NAMALWA (cell line): ENCODE results near the gene LGALS3BP.
A peak's percentile ranks its signal among the peaks of the same experiment; 100 is the strongest.

Source experiments
- DNase-seq: peaks from one replicate; pipeline ENCODE4 v3.0.0-alpha.2; 2015; ENCODE audit warnings: low spot score

LGALS3BP gene

DNA sequence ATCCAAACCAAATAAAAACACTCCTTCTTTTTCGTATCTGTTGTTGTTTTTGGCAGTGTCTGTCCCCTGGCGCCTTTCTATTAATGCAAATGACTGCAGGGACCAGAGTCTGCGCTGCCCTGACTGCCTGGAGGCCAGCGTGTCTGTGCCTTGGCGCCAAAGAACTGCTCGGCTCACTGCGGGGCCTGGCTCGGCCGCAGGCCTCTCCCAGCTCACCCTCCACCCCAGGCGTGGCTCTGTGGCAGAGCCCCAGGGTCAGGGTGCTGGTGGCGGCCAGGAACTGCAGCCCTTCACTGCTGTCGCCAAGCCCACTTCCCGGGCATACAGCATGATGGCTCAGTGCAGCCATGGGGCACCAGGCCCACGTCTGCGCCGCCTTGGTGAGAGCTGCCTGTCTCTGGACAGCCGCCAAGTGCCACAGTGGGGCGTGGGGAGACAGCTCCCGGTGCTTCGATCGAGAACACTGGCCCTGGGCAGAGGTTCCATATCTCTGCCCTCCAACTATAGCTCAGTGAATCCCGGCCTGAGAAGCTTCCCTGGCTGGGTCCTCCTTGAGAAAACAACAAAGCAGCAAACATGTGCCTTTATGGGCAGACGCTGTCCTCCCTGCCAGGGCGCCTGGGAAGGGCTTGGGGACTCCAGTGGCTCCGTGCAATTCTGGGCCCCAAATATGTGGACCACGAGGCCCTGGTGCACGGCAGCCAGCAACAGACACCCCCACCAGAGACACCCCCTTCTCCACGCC, 18.8 kb upstream of the LGALS3BP start:
- DNase-seq = no peak

DNA sequence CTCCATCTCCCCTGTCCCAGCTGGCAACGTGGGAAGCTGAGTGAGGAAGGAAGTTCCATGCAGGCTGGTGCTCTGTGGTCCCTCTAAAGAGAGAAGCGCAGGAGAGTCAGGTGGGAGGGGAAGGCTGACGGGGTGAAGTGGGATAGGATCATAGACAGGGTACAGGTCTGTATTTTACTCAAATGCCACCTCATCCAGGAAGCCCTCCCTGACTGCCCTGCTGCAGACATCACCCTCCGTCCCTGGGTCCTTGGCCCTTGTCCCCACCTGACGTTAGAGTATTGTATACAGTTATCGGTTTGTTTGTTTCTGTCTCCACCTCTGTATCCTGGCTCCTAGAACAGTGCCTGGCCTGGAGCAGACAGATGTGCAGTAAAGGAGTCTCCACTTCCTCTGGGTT, 18.2 kb upstream of the LGALS3BP start:
- DNase-seq = no peak

DNA sequence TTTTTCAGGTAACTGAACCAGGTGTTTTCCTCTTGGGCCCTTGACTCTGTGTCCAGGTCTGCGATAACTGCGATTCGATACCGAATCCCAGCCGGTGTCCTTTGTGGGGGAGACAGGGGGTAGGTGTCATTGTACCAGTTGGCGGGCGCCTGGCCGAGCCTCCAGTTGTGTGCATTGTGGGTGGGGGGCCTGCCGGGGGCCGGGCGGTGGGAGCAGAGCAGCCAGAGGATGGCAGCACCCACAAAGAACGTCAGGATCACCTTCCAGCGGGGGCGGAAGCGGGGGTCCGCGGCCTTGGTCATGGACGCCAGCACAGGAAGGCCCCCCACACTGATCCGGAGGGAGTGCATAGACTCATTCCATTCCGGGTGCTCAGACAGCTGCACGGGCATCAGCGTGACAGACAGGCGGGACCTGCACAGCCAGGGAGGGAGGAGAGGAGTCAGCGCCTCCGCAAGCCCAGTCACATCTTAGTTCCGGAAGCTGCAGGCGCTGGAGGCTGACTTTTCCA, 17.6 kb upstream of the LGALS3BP start:
- no peak for DNase-seq

DNA sequence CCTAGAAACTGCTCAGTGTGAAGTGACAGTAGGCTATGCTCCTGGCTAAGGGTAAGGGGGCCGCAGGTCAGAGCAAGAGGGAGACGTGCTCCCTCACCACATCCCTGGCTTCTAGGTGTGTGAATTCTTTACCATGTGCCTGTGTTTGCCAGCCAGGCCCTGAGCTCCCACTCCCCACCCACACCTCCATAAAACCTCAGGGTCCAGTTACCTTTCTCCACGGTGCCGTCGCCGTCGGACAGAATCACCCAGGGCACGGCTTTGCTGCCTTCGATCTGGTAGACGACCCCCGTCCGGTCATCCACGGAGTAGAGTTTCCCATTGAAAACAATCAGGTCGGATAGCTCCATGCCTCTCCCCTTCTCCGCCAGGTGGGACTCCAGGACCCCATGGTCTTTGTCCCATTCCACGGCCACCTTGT, 17.1 kb upstream of the LGALS3BP start:
- DNase-seq = no peak

DNA sequence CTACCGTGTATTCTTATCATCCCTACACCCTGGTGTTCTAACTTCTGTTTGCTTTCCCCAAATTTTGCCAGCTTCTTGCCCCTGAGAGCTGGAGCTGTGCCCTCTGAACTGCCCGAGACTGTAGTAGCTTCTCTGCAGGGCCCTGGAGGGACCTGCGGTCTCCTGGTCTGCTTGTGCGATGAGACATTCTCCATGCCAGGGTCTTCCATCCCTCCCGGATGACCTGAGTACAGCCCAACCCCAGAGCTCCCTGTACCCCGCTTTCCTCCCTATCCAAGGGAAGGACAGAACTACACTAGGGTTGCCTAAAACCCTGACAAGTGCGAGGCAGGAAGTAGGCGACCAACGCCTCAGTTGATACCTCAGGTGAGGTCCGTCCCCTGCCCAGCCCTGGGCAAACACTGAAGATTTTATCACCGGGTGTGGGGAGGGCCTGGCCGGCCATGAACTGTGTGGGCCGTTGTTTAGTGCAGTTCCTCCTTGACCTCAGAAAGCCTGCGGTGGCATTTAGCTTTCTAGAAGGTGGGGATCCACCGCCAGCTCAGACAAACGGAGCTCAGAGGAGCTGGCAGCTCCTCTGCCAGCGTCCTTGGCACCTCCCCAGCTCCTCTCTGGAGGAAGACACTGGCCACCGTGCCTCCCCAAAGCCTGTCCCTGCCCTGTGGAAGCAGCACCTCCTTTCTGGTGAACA, 16.2 kb upstream of the LGALS3BP start:
- DNase-seq = no peak

DNA sequence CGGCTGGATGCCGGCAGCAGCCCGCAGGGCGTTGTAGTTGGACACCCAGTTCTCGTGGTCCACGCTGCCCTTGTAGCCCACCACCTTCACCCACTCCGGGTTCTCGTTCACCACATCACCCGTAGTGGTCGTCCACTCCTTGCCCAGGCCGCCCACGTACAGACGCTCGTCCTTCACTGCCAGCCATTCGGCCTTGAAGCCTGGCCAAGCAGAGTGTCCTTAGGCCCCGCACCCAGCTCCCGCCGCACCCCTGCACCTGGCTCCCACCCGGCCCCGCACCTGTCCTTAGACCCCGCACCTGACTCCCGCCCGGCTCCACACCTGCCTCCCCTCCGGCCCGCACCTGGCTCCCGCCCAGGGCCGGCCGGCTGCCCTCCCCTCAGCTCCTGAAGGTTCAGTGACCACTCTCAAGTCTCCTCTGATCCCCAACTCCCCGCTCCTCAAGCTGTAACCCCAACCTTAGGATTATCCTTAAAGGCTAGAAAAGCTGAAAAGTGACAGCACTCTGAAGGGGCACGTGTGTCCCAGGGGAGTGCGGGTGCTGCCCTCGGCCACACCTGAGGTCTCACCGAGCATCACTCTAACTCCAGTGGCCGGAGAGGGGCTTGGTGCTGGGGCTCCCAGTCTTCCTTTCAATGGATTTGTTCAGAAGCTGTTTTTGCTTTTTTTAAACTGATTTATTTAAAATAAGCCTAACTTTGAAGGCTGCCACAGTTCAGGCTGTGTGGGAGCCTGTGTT, 15.5 kb upstream of the LGALS3BP start:
- no peak for DNase-seq

DNA sequence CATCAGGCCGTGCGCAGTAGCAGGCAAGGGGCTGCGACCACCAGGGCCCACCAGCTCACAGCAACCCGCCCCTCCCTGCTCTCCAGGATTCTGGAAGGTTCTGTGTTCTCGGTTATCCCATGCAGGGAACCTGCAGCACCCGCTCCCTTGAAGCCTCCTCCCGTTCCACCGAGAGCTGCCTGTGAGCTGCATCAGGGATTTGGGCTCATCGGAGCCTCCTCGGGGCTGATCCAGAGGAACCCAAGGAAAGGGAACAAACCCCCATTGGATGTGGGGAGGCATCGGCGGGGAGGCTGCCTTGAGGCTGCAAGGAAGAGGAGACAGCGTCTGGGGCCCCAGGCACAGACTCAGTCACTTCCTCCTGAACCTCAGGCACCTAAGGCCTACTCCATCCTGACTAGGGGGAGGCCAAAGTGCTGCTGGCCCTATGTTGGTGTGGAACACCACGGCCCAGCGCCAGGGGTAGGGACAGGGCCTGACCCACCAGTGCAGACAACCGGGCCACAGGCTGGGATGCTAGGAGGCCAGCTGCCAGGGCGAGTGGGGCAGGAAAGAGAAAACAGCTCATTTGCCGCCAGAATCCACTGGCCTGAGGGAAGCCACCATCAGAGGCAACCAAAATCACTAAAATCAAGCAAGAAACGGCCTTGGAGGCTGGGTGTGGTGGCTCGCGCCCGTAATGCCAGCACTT, 14.4 kb upstream of the LGALS3BP start:
- DNase-seq = no peak

DNA sequence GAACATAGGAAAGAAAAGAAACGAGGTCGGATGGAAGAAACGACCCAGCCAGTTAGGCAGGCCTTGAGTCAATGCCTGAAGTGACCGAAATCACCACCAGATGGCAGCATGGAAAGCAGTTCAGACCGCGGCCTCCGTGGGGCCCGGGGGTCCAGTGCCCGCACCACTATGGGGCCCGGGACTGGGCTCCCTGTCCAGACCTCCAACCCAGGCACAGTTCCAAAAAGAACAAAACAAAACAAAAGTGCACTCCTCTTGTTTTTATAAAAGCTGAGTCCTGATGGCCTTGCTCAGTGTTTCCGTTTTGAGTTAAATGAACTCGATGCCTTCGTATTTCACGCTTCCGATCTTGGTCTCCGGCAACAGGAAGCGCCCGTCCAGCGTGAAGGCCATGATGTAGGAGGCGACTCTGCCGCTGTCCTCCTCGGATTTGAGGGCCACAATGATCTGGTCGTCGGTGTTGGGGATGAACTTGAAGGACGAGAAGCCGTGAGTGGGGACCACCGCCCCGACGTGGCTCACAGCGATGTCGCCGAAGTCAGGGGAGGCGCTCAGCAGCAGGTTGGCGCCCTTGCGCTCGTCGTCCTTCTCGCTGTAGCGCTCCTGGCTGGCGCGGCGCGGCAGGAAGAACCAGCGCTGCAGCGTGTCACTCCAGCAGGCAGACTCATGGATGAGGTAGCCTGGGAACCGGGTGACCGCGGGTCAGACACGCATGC, 13.7 kb upstream of the LGALS3BP start:
- peak; percentile 63 for DNase-seq

DNA sequence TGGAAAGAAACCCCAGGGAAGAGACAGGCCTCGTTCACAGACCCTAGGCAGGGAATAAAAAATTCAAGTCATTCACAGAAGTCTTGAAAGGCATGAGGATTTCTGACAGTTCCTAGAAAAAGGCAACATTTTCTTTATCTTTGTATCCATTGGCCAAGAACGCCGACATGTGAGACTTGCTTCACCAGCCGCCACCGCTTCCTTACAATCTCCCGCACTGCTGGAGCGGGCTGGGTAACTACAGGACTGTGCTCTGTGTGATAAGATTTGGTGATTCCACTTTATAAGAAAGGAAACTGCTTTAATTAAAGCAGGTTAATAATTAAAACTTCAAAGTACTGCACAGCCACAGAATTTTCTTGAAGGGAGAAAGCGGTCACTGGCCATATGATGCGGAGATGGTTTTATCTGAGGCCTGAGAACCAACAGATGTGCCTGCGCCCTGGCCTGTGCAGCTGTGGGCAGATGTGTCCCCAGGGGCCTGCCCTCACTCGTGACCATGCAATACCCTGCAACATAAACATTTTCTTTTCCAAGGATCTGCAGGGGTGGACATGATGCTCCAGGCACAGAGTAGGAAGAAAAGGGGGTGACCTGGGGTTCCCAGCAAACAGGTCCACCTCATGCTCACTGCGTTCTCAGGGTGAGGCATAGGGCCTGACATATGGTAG, 13.0 kb upstream of the LGALS3BP start:
- DNase-seq = no peak

DNA sequence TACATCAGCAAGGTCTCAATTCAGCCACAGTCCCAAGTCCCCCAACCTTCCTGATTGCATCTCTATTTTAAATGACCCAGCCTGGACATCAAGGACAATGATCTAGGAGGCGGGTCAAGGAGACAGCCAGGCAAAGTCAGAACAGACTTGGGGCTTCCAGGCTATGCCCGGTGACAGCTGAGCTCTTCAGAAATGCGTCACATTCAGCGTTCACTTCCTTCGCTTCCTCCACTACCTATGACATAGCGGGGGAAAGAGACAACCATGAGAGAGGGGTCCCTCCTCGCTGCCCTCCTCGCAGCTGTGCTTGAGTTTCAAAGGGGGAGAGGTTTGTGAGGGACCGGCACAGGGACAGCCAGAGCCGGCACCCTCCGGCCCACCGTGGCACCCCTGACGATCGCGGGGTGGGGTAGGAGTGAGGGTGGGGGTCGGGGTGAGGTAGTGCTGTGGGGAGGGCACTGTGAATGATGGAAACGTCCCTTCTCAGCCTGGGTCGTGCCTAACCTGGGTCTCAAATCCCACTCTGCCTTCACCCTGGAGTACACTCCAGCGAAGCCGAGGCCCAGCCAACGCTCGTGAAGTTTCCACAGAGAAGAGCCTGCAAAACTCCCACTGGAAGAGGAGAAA, 12.3 kb upstream of the LGALS3BP start:
- no peak for DNase-seq

DNA sequence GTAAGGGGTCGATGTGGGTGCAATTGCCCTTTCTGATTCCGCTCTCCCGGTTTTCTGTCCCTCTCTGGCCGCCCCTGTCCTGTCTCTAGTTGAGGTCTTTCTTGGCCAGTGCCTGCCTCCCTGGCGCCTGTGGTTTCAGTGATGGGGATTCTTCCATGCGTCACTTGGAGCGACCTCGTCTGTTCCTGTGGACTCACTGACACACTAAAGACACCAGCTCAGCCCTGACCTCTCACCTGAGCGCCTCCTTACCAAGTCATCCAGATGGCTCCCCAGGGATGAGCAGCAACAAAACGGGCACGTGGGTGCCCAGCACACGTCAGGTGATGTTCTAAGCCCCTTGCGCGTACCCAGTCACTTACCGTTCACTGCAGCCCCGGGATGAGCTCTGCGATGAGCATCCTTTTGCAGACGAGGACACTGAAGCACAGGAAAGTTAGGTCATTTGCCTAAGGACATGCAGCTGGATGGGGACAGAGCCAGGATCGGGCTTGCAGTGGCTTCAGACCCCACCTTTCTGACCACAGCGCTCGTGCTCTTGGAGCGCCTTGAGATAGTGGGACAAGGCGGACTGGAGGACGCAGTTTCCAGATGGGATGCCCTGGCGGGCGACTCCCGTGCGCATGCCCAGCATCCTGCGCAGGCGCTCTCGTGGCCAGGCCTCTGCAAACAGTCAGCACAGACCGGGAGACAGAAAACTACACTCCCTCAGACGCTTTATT, 11.5 kb upstream of the LGALS3BP start:
- no peak for DNase-seq

DNA sequence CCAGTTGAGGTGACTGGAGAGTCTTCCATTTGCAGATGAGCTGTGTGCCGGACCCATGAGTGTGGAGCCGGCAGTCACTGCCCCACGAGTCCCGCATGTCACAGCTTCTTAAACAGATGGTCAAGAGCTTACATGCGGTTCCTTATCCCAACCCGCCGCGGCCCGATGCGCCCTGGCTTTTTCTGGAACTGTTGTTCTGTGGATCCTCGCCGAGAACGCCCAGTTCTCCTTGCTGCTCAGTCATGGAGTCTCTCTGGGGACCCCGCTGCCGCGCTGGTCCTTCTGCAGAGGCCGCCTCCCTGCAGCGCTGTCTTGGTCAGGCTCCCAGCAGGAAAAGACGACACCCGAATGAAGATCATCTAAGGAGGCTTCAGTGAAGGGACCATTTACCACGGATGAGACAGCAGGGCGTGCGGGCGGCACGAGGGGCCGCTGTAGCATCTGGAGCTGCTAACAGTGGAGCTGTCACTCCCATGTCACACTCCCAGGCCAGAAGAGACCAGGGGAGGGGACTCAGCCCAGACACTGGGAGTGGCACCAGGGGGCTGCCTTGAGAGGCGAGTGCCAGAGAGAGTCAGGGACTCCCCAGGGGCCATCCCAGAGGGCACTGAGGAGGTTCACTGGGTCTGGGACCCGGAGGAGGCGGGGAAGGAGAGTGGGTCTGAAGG, 10.8 kb upstream of the LGALS3BP start:
- DNase-seq = no peak

DNA sequence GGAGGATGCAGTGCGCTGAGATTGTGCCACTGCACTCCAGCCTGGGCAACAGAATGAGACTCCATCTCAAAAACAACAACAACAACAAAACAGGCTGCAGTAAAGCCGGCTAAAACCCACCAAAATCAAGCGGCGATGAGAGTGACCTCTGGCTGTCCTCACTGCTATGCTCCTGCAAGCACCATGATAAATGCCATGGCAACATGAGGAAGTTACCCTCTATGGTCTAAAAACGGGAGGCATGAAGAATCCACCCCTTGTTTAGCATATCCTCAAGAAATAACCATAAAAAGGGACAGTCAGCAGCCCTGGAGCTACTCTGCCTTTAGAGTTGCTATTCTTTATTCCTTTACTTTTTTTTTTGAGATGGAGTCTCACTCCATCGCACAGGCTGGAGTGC, 8.4 kb upstream of the LGALS3BP start:
- no peak for DNase-seq

DNA sequence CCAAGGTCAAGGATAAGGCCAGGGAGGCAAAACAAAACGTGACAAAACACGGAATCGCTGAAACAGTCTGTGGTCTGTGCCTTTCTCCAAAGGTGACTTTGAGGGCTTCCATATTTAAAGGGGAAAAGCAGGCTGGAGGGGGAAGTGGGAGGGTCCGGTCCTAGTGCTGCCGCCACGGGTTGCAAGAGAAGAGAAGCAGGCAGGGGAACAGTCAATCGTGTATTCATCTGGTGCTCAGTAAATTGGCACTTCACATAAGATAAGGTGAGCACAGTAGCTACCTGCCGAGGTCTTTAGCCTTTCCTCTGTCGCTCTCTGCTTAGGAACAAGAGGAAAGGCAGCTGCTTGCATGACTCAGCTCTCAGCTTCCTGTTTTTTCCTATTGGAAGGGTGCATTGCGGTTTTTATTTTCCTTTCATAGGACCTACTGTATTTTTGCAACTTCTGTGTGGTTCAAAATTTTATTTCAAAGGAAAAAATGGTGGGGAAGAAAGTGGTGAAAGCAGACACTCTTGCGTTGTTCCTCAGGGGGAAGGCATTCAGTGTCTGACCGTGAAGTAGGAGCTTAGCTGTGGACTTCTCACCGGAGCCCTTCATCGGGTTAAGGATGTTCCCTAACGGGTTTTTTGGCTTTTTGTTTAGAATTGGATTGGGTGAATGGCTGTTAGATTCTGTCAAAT, 7.1 kb upstream of the LGALS3BP start:
- no peak for DNase-seq

DNA sequence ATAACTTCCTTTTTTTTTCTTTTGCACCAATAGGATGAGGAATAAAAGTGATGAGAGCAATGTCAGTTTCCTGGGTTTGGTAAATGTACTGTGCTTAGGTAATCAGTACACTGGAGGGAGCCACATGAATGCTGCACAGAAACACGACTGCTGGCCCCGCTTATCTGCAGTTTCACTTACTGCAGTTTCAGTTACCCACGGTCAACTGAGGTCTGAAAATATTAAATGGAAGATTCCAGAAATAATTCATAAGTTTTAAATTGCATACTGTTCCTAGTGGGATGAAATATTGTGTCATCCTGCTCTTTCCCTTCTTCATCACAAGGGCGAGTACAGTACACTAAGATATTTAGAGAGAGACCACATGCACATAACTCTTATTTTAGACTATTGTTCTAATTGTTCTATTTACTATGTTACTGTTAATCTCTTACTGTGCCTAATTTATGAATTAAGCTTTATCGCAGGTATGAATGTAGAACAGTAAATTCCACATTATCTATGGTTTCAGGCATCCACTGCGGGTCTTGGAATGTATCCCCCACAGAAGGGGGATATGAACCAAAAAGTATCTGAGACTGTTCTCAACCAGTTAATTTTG, 6.4 kb upstream of the LGALS3BP start:
- DNase-seq = peak; percentile 38

DNA sequence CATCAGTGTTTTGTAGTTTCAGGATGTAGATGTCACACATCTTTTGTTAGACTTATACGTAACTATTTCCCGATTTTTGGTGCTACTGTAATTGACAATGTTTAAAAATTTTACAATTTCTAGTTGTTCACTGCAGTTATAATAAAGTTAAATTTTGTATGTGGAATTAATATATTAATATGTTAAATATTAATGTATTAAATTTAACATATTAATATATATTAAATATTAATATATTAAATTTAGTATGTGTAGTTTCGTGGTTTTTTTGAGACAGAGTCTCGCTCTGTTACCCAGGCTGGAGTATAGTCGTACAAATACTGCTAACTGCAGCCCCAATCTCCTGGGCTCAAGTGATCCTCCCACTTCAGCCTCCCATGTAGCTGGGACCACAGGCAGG, 5.7 kb upstream of the LGALS3BP start:
- no peak for DNase-seq

DNA sequence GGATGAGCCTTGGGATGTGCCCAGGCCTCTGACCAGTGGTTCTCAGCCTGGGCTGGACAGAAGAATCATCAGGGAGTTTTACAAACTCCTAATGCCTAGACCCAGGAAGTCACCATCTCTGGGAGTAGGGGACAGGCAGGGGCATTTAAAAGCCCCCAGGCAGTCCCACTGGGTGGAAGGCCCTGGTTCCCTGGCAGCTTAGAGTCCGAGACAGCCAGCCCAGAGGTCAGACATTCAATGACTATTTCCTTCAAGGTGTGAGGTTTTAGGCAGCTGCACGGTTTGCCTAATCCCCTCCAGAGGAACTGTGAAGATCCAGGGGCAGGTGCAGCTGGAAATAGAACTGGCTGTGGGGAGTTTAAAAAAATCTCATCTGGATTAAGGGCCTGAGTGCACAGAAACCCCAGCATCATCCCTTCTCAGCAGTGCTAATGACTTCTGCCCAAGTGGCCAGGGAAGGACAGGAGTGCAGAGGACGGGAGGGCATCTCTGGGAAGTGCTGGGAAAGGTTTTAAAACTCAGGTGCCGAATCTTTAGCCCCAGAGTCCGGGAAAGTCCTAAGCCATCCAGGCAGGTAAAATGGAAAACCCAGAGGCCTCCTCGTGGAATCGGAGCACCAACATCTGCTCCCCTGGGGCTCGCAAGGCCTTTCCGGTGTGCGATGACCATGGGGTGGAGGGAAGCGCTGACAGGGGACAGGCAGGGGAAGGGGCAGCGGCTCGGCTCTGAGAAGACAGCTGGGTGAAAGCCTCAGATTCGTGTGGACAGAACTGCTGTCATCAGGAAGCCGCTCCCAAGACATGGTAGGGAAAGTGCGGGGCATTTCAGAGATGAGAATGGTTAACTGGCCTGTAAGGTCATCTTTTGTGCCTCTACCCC, 1.5 kb upstream of the LGALS3BP start:
- no peak for DNase-seq
